ENCODE results near the gene FOXO1. TPM values are rescaled to one million over a fixed set of nuclear protein-coding genes. Genes with fewer than 3 reads are reported as not detected.

The FOXO1 gene
- total RNA-seq, 1 donor from 2014 or later = 17.7 TPM

- H3K36me3 ChIP-seq (ENCODE audit: control insufficient read depth, insufficient read depth, low read length) = no peaks in the 10 kb centered on the region
- H3K4me3 ChIP-seq (ENCODE audit: low read depth, low read length) = no peak overlapping the region
- no peak for TF ChIP-seq CTCF (IDR thresholded peaks at IDR 0.05; ENCODE audit: insufficient read depth, low read length, poor library complexity, severe bottlenecking)
- no peaks in the 10 kb centered on the region for H3K27me3 ChIP-seq (ENCODE audit: control insufficient read depth, insufficient read depth, low read length)
- no peak for DNase-seq (ENCODE audit: low read depth)
These were observed 36.6 kb downstream of the FOXO1 start for GRCh38 chr13:40629678-40630384.

- Histone ChIP-seq H3K4me3 (ENCODE audit: low read depth, low read length) (no peak overlapping the region), H3K27me3 (ENCODE audit: control insufficient read depth, insufficient read depth, low read length) (no peaks in the 10 kb centered on the region), H3K36me3 (ENCODE audit: control insufficient read depth, insufficient read depth, low read length) (no peaks in the 10 kb centered on the region)
- DNase-seq (ENCODE audit: low read depth) = no peak
- no peak for TF ChIP-seq CTCF (IDR thresholded peaks at IDR 0.05; ENCODE audit: insufficient read depth, low read length, poor library complexity, severe bottlenecking)
These were observed 39.5 kb downstream of the FOXO1 start for GRCh38 chr13:40626977-40627376.

GRCh38 chr13:40626561-40626960 lies 39.9 kb downstream of the FOXO1 start:
- no peak for TF ChIP-seq CTCF (IDR thresholded peaks at IDR 0.05; ENCODE audit: insufficient read depth, low read length, poor library complexity, severe bottlenecking)
- DNase-seq (ENCODE audit: low read depth) = no peak
- no peaks in the 10 kb centered on the region for H3K27me3 ChIP-seq (ENCODE audit: control insufficient read depth, insufficient read depth, low read length)
- H3K36me3 ChIP-seq (ENCODE audit: control insufficient read depth, insufficient read depth, low read length) = no peaks in the 10 kb centered on the region
- H3K4me3 ChIP-seq (ENCODE audit: low read depth, low read length) = no peak overlapping the region

GRCh38 chr13:40624986-40625385 lies 41.5 kb downstream of the FOXO1 start:
- DNase-seq (ENCODE audit: low read depth) = no peak
- Histone ChIP-seq H3K27me3 (ENCODE audit: control insufficient read depth, insufficient read depth, low read length) (no peaks in the 10 kb centered on the region), H3K4me3 (ENCODE audit: low read depth, low read length) (no peak overlapping the region), H3K36me3 (ENCODE audit: control insufficient read depth, insufficient read depth, low read length) (no peaks in the 10 kb centered on the region)
- TF ChIP-seq CTCF (IDR thresholded peaks at IDR 0.05; ENCODE audit: insufficient read depth, low read length, poor library complexity, severe bottlenecking) = no peak

GRCh38 chr13:40624383-40624782 lies 42.1 kb downstream of the FOXO1 start:
- Histone ChIP-seq H3K36me3 (ENCODE audit: control insufficient read depth, insufficient read depth, low read length) (no peaks in the 10 kb centered on the region), H3K4me3 (ENCODE audit: low read depth, low read length) (no peak overlapping the region), H3K27me3 (ENCODE audit: control insufficient read depth, insufficient read depth, low read length) (no peaks in the 10 kb centered on the region)
- TF ChIP-seq CTCF (IDR thresholded peaks at IDR 0.05; ENCODE audit: insufficient read depth, low read length, poor library complexity, severe bottlenecking) = no peak
- no peak for DNase-seq (ENCODE audit: low read depth)

- Histone ChIP-seq H3K27me3 (ENCODE audit: control insufficient read depth, insufficient read depth, low read length) (no peaks in the 10 kb centered on the region), H3K36me3 (ENCODE audit: control insufficient read depth, insufficient read depth, low read length) (no peaks in the 10 kb centered on the region), H3K4me3 (ENCODE audit: low read depth, low read length) (no peak overlapping the region)
- TF ChIP-seq CTCF (IDR thresholded peaks at IDR 0.05; ENCODE audit: insufficient read depth, low read length, poor library complexity, severe bottlenecking) = no peak
- DNase-seq (ENCODE audit: low read depth) = no peak
These were observed 43.7 kb downstream of the FOXO1 start for GRCh38 chr13:40622761-40623160.

Measured in kidney epithelial cell (primary cell).